Adrenal gland (tissue), 5 donors: Measurements from ENCODE around the gene OPCML.

Experiments used
- POLR2A ChIP-seq, 2 donors: fragments of 450-650 bp; IDR thresholded peaks; one replicate each; pipeline ENCODE4 v1.6.1; 2017; ENCODE audit warnings: antibody characterized with exemption in 2 of 2, mild to moderate bottlenecking in 2 of 2, moderate library complexity in 1 of 2
- TF ChIP-seq, protein P1 (sequence below), 6 experiments: fragments of 450-650 bp in 4 of 6; fragments of 200-600 bp in 2 of 6; sonication (generic) in 1 of 6; IDR thresholded peaks; 1 replicate in 5 of 6; 2 replicates in 1 of 6; pipeline versions ENCODE4 v1.5.1 to v1.8.0; 2016 to 2021; ENCODE audit warnings: antibody characterized with exemption in 6 of 6, mild to moderate bottlenecking in 2 of 6, moderate library complexity in 1 of 6
- donor health status: DM: no; HTN: no; CAD: no.

DNA sequence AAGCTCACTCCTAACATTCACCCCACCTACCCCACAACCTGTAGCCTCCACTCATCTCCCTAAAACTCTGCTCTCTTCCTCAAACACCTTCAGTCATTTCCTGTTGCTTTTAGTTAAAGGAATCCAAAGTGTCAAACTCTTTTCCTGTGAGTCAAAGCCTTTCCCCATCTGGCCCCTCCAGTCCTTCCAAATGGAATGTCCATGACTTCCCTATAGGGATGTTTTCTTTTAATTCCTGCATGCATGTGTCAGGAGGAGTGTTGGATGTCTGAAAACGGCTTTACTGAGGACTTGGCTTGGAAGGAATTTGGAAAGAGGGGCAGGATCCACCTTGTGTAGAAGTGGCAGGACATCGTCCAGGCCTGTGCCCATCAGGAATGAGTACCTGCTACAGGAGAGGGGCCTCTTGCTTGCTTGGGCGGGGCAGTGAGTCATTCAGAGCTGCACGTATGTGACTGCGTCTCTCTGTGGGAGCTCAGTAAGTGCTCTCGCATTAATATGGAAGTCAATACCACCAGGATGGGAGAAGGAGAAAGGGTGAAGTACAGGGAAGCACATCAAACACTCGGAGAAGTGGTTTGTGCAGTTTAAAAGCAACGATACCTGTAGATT is 491.9 kb downstream of the OPCML start:
- TF ChIP-seq, protein P1, sequence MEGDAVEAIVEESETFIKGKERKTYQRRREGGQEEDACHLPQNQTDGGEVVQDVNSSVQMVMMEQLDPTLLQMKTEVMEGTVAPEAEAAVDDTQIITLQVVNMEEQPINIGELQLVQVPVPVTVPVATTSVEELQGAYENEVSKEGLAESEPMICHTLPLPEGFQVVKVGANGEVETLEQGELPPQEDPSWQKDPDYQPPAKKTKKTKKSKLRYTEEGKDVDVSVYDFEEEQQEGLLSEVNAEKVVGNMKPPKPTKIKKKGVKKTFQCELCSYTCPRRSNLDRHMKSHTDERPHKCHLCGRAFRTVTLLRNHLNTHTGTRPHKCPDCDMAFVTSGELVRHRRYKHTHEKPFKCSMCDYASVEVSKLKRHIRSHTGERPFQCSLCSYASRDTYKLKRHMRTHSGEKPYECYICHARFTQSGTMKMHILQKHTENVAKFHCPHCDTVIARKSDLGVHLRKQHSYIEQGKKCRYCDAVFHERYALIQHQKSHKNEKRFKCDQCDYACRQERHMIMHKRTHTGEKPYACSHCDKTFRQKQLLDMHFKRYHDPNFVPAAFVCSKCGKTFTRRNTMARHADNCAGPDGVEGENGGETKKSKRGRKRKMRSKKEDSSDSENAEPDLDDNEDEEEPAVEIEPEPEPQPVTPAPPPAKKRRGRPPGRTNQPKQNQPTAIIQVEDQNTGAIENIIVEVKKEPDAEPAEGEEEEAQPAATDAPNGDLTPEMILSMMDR (IDR thresholded peaks at IDR 0.05), result no peak
- TF ChIP-seq POLR2A (IDR thresholded peaks at IDR 0.05), result no peak
